Mesodermal cell (in vitro differentiated cells): ENCODE results near the gene NRG2.
A peak's percentile ranks its signal among the peaks of the same experiment; 100 is the strongest.

ENCODE experiments used
- H3K27ac ChIP-seq: 2 replicates; pipeline ENCODE4 v1.7.0; 2013; ENCODE audit warnings: mild to moderate bottlenecking, low read depth, low read length, moderate library complexity; ENCODE audit not compliant: severe bottlenecking
- H3K36me3 ChIP-seq: 2 replicates; pipeline ENCODE4 v1.7.1; 2013; ENCODE audit warnings: mild to moderate bottlenecking, low read length, moderate library complexity; ENCODE audit not compliant: control insufficient read depth, insufficient read depth
- H3K4me1 ChIP-seq: one replicate; pipeline ENCODE4 v1.7.1; 2013; ENCODE audit warnings: mild to moderate bottlenecking, low read length; ENCODE audit not compliant: insufficient read depth, control insufficient read depth, poor library complexity, severe bottlenecking
- H3K4me3 ChIP-seq: 2 replicates; pipeline ENCODE4 v1.7.0; 2013; ENCODE audit warnings: low read length, control low read depth, mild to moderate bottlenecking; ENCODE audit not compliant: insufficient read depth, poor library complexity, severe bottlenecking; ENCODE audit errors: extremely low read depth
- H3K9me3 ChIP-seq: 2 replicates; pipeline ENCODE4 v1.7.1; 2013; ENCODE audit warnings: mild to moderate bottlenecking, low read length, moderate library complexity; ENCODE audit not compliant: control insufficient read depth
- WGBS, 2 experiments: methylation state at CpG; one replicate each; pipeline ENCODE4 v1.1.5; 2013; ENCODE audit warnings: missing lambda C conversion rate in 2 of 2; ENCODE audit not compliant: insufficient coverage in 2 of 2; 5-methylcytosine and 5-hydroxymethylcytosine counted together

Gene NRG2

GRCh38 chr5:139910036-139910435 lies 133.1 kb downstream of the NRG2 start:
- WGBS, 2 experiments = 88 to 93% methylated on average over 2 to 3 of the region's 3 CpGs
- Histone ChIP-seq H3K4me3 (no peak overlapping the region), H3K9me3 (no peaks in the 10 kb centered on the region), H3K27ac (no peak overlapping the region), H3K36me3 (no peaks in the 10 kb centered on the region), H3K4me1 (peaks cover 2% of the 10 kb centered on the region)

DNA sequence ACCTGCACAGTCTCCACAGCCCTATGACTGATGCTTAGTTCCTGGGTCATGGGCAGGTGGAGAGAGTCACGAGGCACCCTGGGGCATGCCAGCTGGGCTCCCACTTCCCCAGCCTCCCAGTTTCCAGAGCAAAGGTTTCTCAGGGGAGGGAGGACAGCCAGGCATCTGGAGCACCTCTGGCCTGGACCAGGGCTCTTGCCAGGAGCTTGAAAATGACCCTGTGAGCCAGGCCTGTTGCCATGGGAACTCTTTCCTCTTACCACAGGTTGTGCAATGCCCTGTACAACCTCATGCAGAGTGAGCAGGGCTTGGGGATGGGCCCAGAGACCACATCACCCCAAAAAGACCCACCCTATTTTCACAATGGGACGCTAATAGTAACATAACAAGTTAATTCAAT lies 134.3 kb downstream of the NRG2 start:
- 70 to 79% methylated on average over 2 of the region's 2 CpGs for WGBS, 2 experiments
- H3K4me3 ChIP-seq = no peak overlapping the region
- peaks cover 7% of the 10 kb centered on the region for H3K4me1 ChIP-seq
- no peaks in the 10 kb centered on the region for H3K9me3 ChIP-seq
- H3K27ac ChIP-seq = no peak overlapping the region
- no peaks in the 10 kb centered on the region for H3K36me3 ChIP-seq

GRCh38 chr5:139906661-139907060 lies 136.4 kb downstream of the NRG2 start:
- WGBS, 2 experiments = 91 to 100% methylated on average over 1 of the region's 2 CpGs
- no peak overlapping the region for H3K27ac ChIP-seq
- H3K36me3 ChIP-seq = no peaks in the 10 kb centered on the region
- peaks cover 10% of the 10 kb centered on the region for H3K4me1 ChIP-seq
- no peaks in the 10 kb centered on the region for H3K9me3 ChIP-seq
- H3K4me3 ChIP-seq = no peak overlapping the region

DNA sequence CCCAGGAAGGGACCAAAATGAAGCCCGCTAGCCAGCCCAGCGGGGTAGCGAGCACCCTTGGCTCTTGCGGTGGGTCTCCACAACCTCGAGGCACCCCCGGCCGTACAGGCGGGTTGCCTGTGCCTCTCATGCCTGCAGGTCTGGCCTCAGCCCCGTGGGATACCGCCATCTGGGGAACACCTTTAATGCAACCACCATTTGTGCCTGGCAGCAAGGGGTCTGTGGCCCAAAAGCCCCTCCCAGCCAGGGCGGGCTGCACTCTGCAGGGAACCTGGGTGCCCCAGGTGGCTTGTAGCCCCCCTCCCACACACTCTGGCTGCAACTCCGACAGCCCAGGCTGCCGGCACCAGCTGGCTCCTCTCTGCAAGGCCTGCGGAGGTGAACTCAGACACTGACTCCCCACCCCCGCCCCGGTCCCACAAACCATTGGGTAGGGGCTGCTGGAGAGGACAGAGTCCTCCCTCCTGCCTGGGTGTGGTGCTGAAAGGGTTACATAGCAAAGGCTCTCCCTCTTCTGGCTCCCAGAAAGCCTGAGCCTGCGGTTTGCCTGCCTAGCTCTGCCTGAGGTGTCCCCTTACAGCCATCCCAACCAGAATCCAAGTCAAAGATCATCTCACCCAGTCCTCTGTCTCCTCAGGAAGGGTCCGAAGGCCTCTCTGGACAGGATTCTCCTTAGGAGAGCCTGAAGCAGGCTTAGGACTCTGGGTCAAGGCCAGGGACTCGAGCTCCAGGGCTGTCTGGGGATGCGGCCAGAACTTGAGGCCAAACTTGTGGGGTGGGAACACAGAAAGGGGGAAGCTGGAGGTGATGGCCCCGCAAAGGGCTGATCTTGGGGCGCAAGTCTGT lies 138.1 kb downstream of the NRG2 start:
- Histone ChIP-seq H3K4me1 (peaks cover 10% of the 10 kb centered on the region), H3K9me3 (no peaks in the 10 kb centered on the region), H3K36me3 (no peaks in the 10 kb centered on the region), H3K4me3 (peak overlapping the region; percentile 41), H3K27ac (no peak overlapping the region)
- 8 to 20% methylated on average over 15 to 16 of the region's 22 CpGs for WGBS, 2 experiments

- H3K27ac ChIP-seq = no peak overlapping the region
- peak overlapping the region; percentile 41 for H3K4me3 ChIP-seq
- H3K36me3 ChIP-seq = no peaks in the 10 kb centered on the region
- peaks cover 10% of the 10 kb centered on the region for H3K4me1 ChIP-seq
- WGBS, 2 experiments = 0 to 4% methylated on average over 4 of the region's 17 CpGs
- H3K9me3 ChIP-seq = no peaks in the 10 kb centered on the region
Observed at GRCh38 chr5:139904566-139904815, 138.6 kb downstream of the NRG2 start.

DNA sequence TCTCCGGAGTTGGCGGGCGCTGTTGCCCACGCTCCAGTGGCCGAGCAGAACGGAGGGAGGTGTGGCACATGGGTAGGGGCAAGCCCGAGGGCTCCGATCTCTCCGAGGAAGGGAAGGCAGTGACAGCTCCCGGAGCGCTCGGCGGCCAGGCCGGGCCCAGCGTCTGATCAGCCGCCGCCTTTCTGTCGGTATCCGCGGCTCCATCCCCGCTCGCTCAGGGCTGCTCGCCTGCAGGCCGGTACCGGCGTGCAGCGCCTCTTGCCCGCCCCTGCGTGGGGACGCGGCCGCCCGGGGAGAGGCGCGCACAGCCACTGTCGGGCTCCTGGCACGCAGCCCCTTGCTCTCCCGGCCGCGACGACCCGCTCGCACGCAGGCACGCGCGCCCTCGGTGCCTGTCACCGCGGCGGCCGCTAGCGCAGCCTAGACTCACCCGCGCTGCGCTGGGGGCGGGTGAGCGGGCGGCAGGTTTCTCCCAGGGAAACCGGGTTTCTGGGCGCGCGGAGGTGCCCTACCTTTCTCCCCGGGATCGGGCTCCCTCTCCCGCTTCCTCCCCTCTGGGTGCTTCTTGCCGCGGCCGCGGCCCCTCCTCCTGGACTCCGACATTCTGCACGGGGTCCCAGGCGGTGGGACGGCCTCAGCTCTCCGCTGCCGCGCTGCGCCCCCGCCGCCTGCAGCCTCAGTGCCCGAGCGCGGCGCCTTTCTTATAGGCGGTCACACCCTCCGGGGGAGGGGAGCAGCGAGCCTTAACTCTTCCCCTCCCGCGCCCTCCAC lies 139.1 kb downstream of the NRG2 start:
- Histone ChIP-seq H3K36me3 (no peaks in the 10 kb centered on the region), H3K4me3 (peak overlapping the region; percentile 41), H3K27ac (no peak overlapping the region), H3K9me3 (no peaks in the 10 kb centered on the region), H3K4me1 (peaks cover 10% of the 10 kb centered on the region)
- WGBS, 2 experiments = 0% methylated on average over 64 to 80 of the region's 89 CpGs

- 5% methylated on average over 11 to 13 of the region's 14 CpGs for WGBS, 2 experiments
- Histone ChIP-seq H3K36me3 (no peaks in the 10 kb centered on the region), H3K9me3 (no peaks in the 10 kb centered on the region), H3K4me1 (peaks cover 10% of the 10 kb centered on the region), H3K4me3 (peak overlapping the region; percentile 41), H3K27ac (no peak overlapping the region)
Observed at GRCh38 chr5:139903450-139903794, 139.7 kb downstream of the NRG2 start.

GRCh38 chr5:139901986-139902385 lies 141.1 kb downstream of the NRG2 start:
- Histone ChIP-seq H3K27ac (no peak overlapping the region), H3K4me3 (no peak overlapping the region), H3K9me3 (no peaks in the 10 kb centered on the region), H3K36me3 (no peaks in the 10 kb centered on the region), H3K4me1 (peaks cover 10% of the 10 kb centered on the region)
- 57 to 60% methylated on average over 1 of the region's 3 CpGs for WGBS, 2 experiments

DNA sequence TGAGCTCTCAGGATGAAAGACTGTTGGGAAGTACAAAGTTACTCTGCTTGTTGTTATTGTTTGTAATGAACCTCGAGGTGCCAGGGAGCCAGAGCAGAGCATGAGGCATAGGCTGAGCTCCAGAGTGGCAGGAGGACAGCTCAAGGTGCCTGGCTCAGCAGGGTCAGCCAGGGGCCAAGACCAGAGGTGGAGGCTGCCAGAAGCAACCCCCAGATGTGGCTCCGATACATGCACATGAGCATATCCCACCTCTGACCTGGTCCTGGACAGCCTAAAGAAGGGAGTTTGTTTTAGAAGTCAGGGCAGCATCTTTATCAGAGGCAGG lies 141.9 kb downstream of the NRG2 start:
- WGBS, 2 experiments = 76 to 81% methylated on average over 2 of the region's 2 CpGs
- H3K9me3 ChIP-seq = no peaks in the 10 kb centered on the region
- no peaks in the 10 kb centered on the region for H3K36me3 ChIP-seq
- H3K4me1 ChIP-seq = peaks cover 10% of the 10 kb centered on the region
- H3K4me3 ChIP-seq = no peak overlapping the region
- no peak overlapping the region for H3K27ac ChIP-seq

DNA sequence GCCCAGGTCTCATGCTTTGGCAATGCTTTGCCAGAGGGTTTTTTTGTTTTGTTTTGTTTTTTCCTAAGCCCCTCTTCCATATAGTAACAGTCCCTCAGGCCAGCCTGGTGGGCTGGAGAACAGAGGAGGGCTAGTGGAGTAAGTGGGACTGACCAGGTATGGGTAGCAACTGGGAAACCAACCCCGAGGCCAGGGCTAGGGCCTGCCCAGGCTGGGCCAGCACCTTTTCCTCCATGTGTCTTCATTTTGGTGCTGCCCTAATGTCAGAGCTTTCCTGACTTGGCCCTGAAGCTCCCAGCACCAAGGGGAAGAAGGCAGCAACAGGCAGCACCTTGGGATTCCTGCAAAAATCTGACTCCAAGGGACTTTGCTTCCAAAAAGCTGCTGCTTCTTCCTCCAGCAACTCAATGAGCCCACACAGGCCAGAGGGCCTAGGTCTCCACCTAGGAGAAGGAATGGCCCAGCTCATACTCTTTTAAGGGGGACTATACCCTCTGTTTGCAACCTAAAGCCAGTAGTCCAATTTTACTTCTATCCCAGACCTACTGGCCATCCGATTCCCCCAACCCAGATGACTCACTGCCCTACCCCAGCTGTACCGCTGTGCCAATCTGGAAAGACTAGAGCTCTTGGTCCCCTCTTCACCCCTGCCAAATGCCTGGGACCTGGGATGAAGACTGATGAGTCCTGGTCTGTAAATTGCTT lies 142.4 kb downstream of the NRG2 start:
- WGBS, 2 experiments = 72 to 93% methylated on average over 2 to 3 of the region's 3 CpGs
- Histone ChIP-seq H3K9me3 (no peaks in the 10 kb centered on the region), H3K4me1 (peaks cover 10% of the 10 kb centered on the region), H3K4me3 (no peak overlapping the region), H3K36me3 (no peaks in the 10 kb centered on the region), H3K27ac (no peak overlapping the region)

- WGBS, 2 experiments = 80 to 92% methylated on average over 1 to 2 of the region's 2 CpGs
- no peak overlapping the region for H3K27ac ChIP-seq
- H3K4me1 ChIP-seq = peaks cover 4% of the 10 kb centered on the region
- no peak overlapping the region for H3K4me3 ChIP-seq
- no peaks in the 10 kb centered on the region for H3K36me3 ChIP-seq
- H3K9me3 ChIP-seq = no peaks in the 10 kb centered on the region
Observed at GRCh38 chr5:139898981-139899380, 144.1 kb downstream of the NRG2 start.
